NCI-H526 treated with DMSO at 0.1 percent for 48 hours (cell line): ENCODE measurements around the gene CEP112.

Source experiments
- DNase-seq: peaks from one replicate; lab custom pipeline; 2025; lab: John Stamatoyannopoulos, UW

Gene CEP112

DNA sequence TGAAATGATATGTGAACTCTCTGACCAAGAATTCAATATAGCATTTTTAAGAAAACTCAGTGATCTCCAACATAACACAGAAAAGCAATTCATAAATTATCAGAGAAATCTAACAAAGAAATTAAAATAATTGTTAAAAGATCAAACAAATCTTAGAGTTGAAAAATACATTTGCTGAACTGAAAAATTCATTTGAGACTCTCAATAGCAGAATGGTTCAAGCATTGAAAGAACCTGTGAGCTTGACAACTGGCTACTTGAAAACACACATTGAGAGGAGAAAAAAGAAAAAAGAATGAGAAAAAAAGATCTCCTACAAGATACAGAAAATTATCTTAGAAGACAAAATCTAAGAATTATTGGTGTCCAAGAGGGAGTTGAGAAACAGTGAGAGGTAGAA lies 203.5 kb downstream of the CEP112 start:
- DNase-seq = no peak

DNA sequence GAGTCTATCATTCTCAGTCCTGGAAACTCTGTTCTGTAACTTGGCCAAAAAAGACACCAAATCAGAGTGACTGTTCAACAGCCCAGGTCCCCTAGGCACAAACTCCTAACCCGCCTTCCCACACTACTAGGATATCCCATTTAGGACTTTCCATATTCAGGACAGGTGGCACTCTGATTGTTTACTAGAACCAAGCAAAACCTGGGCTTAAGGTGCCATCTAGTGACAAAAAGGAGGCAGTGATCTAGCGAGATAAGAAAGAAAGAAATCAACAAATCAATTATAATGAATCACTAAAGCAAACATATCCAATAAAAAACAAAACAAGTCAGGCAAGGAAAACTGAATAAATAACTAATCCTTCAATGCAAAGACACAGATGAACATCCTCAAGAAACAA lies 203.9 kb downstream of the CEP112 start:
- no peak for DNase-seq

- no peak for DNase-seq
These were observed 206.4 kb downstream of the CEP112 start for GRCh38 chr17:65985571-65985970.

DNA sequence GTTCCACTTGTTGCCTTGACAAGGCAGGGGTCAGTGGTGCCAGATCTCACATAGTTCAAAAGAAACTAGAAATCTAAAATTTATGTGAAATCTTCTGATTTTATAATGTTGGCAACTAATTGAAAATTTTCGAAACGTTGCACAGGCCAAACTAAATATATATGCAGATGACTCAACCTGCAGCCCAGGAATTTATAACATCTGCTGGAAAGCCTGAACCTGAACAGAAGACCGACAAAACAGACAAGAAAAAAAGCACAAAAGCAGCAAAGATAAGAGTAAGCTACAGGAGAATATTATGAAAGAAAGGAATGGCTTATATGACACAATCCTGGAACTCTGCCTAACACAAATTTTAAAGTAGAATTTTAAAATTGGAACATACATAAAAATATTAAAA lies 207.6 kb downstream of the CEP112 start:
- DNase-seq = no peak

- no peak for DNase-seq
These were observed 213.1 kb downstream of the CEP112 start for GRCh38 chr17:65978871-65979270.

GRCh38 chr17:65977041-65977440 lies 214.9 kb downstream of the CEP112 start:
- no peak for DNase-seq

GRCh38 chr17:65975878-65976277 lies 216.1 kb downstream of the CEP112 start:
- no peak for DNase-seq

DNA sequence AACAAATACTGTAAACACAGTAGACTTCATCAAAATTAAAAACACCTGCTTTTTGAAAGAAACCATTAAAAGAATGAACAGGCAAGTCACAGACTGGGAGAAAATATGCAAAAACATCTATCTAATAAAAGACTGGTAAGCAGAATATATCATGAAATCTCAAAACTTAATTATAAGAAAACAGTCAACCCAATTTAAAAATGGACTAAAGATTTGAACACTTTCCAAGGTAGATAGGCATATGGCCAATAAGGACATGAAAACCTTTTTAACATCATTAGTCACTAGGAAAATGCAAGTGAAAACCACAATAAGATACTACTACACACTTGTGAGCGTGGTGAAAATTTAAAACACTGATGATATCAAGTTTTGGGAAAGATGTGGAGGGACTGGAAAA lies 218.7 kb downstream of the CEP112 start:
- DNase-seq = no peak

- no peak for DNase-seq
These were observed 224.6 kb downstream of the CEP112 start for GRCh38 chr17:65967372-65967771.

DNA sequence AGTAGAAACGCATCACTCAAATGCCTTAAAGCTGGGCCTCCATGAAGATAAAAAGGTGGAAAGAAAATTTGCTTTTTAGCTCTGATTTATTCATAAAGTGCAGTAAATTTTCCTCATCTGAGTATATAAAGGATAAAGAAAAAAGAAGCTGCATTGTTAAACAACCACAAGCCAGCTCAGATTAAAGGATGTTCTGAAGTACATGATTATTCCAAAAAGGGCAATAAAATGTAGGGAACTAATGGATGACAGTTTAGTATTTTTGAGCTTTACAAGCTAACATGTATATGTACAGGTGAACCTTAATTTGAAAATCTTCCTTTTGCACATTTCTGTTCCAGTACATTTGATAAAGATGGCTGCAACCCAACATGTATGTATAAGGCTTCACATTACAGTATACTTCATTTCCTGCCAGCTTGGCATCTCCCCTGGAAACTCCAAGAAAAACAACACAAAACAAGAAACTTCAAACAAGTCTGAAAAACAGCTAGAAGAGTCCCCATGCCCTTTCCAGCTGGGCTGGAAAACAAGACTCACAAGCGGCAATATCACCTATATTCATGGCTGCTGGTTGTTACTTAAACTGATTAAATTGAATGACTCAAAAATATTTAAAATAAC lies 225.7 kb downstream of the CEP112 start:
- DNase-seq = no peak

- DNase-seq = no peak
These were observed 228.8 kb downstream of the CEP112 start for GRCh38 chr17:65963179-65963578.

DNA sequence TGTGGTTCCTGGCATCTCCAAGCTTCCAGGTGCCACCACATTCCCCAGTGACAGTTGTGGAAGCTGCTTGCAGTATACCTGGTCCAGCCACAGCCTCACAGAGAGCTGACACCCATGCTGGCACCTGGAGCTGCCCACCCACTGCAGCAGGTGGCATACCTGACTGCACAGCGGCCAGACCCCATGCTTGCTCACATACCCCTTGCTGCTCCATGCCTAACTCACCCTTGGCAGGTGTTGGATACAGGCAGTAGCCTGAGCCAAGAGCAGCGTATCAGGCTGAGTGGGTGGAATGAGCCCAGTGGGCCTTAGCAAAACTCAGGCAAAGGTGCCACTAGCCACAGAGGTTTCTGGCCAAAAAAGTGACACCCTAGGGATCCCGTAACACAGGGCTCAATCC lies 232.3 kb downstream of the CEP112 start:
- no peak for DNase-seq

DNA sequence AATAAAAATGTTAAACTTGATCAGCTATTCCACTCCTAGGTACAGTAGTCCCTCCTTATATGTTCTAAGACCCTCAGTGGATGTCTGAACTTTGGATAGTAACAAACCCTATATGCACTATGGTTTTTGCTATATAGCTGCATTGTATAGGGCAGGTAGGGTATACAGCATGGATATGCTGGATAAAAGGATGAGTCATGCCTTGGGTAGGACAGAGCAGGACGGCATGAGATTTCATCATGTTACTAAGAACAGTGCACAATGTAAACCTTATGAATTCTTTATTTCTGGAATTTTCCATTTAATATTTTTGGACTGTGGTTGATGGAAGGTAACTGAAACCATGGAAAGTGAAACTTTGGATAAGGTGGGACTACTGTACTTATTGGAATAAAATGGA lies 235.1 kb downstream of the CEP112 start:
- DNase-seq = no peak

DNA sequence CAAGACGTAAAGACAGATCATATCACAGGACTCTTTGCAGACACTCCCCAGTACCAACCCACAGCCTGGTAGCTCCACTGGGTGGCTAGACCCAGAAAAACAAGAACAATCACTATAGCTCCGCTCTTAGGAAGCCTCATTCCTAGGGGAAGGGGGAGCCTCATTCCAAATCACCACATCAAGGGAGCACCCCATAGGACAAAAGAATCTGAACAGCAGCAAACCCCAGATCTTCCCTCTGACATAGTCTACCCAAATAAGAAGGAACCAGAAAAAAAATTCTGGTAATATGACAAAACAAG lies 237.8 kb downstream of the CEP112 start:
- no peak for DNase-seq

GRCh38 chr17:65953316-65954147 lies 238.4 kb downstream of the CEP112 start:
- DNase-seq = no peak

DNA sequence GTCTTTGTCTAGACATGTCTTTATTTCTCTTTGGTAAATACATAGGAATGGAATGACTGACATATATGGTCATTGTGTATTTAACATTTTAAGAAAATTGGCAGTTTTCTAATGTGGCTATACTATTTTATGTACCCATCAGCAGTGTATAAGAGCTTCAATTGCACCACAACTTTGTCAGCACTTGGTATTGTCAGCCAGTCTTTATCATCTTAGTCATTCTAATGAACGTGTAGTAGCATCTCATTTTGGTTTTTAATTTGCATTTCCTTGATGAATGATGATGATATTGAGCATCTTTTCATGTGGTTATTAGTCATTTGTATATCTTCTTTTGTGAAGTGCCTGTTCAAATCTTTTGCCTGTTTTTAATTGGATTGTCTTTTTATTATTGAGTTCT lies 239.3 kb downstream of the CEP112 start:
- DNase-seq = no peak

DNA sequence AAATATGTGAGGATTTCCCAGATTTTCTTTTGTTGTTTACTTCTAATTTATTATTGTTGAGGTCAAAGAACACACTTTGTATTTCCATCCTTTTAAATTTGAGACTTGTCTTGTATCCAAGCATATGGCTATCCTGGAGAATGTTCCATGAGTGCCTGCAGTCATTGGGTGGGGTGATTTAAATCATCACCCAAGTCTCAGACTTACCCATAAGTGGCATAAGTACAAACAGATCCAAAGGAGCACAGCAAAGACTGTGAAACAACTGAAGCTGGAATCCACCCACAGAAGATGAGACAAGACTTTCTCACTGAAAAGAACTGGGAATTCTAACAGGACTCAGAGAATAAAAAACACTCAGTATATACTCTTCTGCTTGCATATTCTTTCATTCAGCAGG lies 239.9 kb downstream of the CEP112 start:
- no peak for DNase-seq

- DNase-seq = no peak
These were observed 244.1 kb downstream of the CEP112 start for GRCh38 chr17:65947831-65948230.

GRCh38 chr17:65942592-65942991 lies 249.3 kb downstream of the CEP112 start:
- no peak for DNase-seq

DNA sequence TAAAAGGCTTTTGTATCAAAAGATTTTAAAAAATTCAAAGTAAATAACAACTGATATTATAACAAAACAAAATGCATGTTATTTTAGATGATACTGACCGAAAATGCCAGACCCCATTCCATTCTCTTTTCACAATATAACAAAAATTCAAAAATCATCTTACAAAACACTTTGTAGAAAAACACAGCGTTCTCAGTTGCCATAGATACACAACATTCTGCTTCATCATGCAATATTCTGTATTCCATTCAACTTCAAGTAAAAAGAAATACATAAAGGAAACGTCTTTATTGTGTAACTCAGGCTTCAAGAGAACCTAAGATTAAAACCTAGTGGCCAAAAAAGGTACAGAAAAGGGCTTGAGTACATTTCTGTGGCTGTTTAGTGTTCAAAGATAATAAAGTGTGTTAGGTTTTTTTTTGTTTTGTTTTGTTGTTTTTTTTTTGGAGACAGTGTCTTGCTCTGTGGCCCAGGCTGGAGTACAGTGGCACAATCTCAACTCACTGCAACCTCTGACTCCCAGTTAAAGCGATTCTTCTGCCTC lies 250.5 kb downstream of the CEP112 start:
- no peak for DNase-seq

DNA sequence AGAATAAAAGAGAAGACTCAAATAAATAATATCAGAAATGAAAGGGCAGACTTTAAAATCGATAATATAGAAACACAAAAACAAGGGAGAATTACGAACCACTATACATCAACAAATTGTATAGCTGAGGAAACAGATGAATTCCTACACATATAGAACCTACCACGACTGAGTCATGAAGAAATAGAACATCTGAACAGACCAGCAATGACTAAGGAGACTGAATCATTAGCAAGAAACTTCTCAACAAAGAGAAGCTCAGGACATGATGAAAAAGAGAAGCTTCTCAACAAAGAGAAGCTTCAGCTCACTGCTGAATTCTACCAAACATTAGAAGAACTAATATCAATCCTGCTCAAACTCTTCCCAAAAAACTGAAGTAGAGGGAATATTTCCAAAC lies 255.9 kb downstream of the CEP112 start:
- no peak for DNase-seq

DNA sequence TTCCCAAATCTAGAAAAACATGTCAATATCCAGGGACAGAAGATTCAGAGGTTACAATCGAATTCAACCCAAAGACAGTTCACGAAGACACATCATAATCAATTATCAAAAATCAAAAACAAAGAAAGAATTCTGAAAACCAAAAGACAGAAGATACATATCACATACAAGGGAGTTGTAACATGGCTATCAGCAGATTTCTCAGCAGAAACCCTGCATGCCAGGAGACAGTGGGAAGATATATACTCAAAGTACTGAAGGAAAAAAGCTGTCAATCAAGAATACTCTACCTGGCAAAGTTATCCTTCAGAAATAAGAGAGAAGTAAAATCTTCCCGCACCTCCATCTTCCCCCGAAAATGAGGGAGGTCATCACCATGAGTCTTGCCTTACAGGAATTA lies 258.6 kb downstream of the CEP112 start:
- DNase-seq = no peak

GRCh38 chr17:65931246-65932149 lies 260.4 kb downstream of the CEP112 start:
- DNase-seq = no peak
